GM23338 (cell line): ENCODE data around the gene RUSC1. TPM values are rescaled to one million over a fixed set of nuclear protein-coding genes. Genes with fewer than 3 reads are reported as not detected.

ENCODE experiments used
- ATAC-seq: fragments of 200-7000 bp; cut with Tn5 transposase; 3 replicates; pipeline ENCODE4 v1.9.1; 2020
- DNase-seq: peaks from one replicate; pipeline ENCODE4 v3.0.0-alpha.2; 2015; ENCODE audit warnings: low spot score
- H2AFZ ChIP-seq: fragments of 200-600 bp; sonication (generic); 2 replicates; pipeline ENCODE4 v1.8.0; 2016; ENCODE audit warnings: antibody characterized with exemption, mild to moderate bottlenecking, moderate library complexity
- H3F3A ChIP-seq: fragments of 200-600 bp; sonication (generic); replicated peaks from 2 replicates; pipeline ENCODE4 v1.8.0; 2017; ENCODE audit warnings: antibody characterized with exemption, mixed run types, low read depth
- H3K27ac ChIP-seq: fragments of 200-600 bp; sonication (generic); 2 replicates; pipeline ENCODE4 v1.6.1; 2016; ENCODE audit warnings: low read depth
- H3K27me3 ChIP-seq: fragments of 200-600 bp; sonication (generic); 2 replicates; pipeline ENCODE4 v1.8.0; 2016; ENCODE audit warnings: mild to moderate bottlenecking, mixed run types, moderate library complexity; ENCODE audit not compliant: insufficient read depth
- H3K36me3 ChIP-seq: fragments of 200-600 bp; sonication (generic); 2 replicates; pipeline ENCODE4 v1.8.0; 2016; ENCODE audit warnings: mild to moderate bottlenecking; ENCODE audit not compliant: insufficient read depth
- H3K4me1 ChIP-seq: fragments of 200-600 bp; sonication (generic); 2 replicates; pipeline ENCODE4 v1.8.0; 2016; ENCODE audit warnings: mild to moderate bottlenecking, moderate library complexity; ENCODE audit not compliant: insufficient read depth
- H3K4me2 ChIP-seq: fragments of 200-600 bp; sonication (generic); 2 replicates; pipeline ENCODE4 v1.7.1; 2017; ENCODE audit warnings: mixed run types
- H3K4me3 ChIP-seq: fragments of 200-600 bp; sonication (generic); 2 replicates; pipeline ENCODE4 v1.6.1; 2016; ENCODE audit warnings: mixed run types
- H3K79me2 ChIP-seq: fragments of 200-600 bp; sonication (generic); replicated peaks from 2 replicates; pipeline ENCODE4 v1.8.0; 2017; ENCODE audit warnings: mild to moderate bottlenecking; ENCODE audit not compliant: insufficient read depth
- H3K9me2 ChIP-seq: fragments of 200-600 bp; sonication (generic); 2 replicates; pipeline ENCODE4 v1.8.0; 2017; ENCODE audit not compliant: insufficient read depth
- H4K20me1 ChIP-seq: fragments of 200-600 bp; sonication (generic); replicated peaks from 2 replicates; pipeline ENCODE4 v1.8.0; 2017; ENCODE audit warnings: mild to moderate bottlenecking; ENCODE audit not compliant: insufficient read depth
- H3K27ac Mint-ChIP-seq: 2 replicates; pipeline ENCODE4 v1.8.0; 2020; ENCODE audit warnings: inconsistent platforms, mild to moderate bottlenecking, moderate library complexity, mixed read lengths
- H3K27me3 Mint-ChIP-seq: 3 replicates; pipeline ENCODE4 v1.8.0; 2022; ENCODE audit warnings: low read depth, mild to moderate bottlenecking, moderate library complexity, mixed read lengths, inconsistent platforms; ENCODE audit not compliant: insufficient read depth, poor library complexity
- H3K36me3 Mint-ChIP-seq: 3 replicates; pipeline ENCODE4 v1.8.0; 2021; ENCODE audit warnings: low read depth, mild to moderate bottlenecking, inconsistent platforms, moderate library complexity, mixed read lengths
- H3K4me1 Mint-ChIP-seq: 3 replicates; pipeline ENCODE4 v1.8.0; 2020; ENCODE audit warnings: mild to moderate bottlenecking, inconsistent platforms, mixed read lengths
- H3K4me3 Mint-ChIP-seq: 3 replicates; pipeline ENCODE4 v1.8.0; 2021; ENCODE audit warnings: moderate library complexity, mild to moderate bottlenecking, inconsistent platforms, mixed read lengths
- H3K9me3 Mint-ChIP-seq: 3 replicates; pipeline ENCODE4 v1.8.0; 2020; ENCODE audit warnings: moderate library complexity, mild to moderate bottlenecking, inconsistent platforms, mixed read lengths
- CTCF ChIP-seq, 2 experiments: fragments of 200-600 bp in 1 of 2; sonication (generic) in 1 of 2; conservative IDR thresholded peaks; 2 replicates each; pipeline versions ENCODE4 v1.5.1 to v1.6.1; 2016 to 2017; ENCODE audit warnings: antibody characterized with exemption in 2 of 2, low read depth in 2 of 2, mild to moderate bottlenecking in 2 of 2, moderate library complexity in 1 of 2
- EZH2 ChIP-seq: fragments of 200-600 bp; sonication (generic); IDR thresholded peaks from one replicate; pipeline ENCODE4 v1.8.0; 2017; ENCODE audit warnings: antibody characterized with exemption, mild to moderate bottlenecking, low read depth; ENCODE audit not compliant: unreplicated experiment
- EZH2phosphoT487 ChIP-seq: fragments of 200-600 bp; sonication (generic); IDR thresholded peaks from one replicate; pipeline ENCODE4 v1.8.1; 2018; ENCODE audit warnings: antibody characterized with exemption; ENCODE audit not compliant: unreplicated experiment
- JUNB ChIP-seq: IDR thresholded peaks from one replicate; pipeline ENCODE4 v1.6.1; 2016; ENCODE audit warnings: antibody characterized with exemption; ENCODE audit not compliant: unreplicated experiment
- NANOG ChIP-seq: IDR thresholded peaks from 2 replicates; pipeline ENCODE4 v1.6.1; 2016; ENCODE audit warnings: antibody characterized with exemption, borderline replicate concordance
- POLR2AphosphoS5 ChIP-seq: IDR thresholded peaks from 2 replicates; pipeline ENCODE4 v1.6.1; 2016; ENCODE audit warnings: antibody characterized with exemption, low read depth
- ZNF114 ChIP-seq: fragments of 250-450 bp; sonication (Bioruptor Pico); IDR thresholded peaks from 2 replicates; pipeline ENCODE4 v1.5.0; 2020; ENCODE audit warnings: mild to moderate bottlenecking, moderate library complexity
- ZNF331 ChIP-seq: fragments of 250-450 bp; sonication (Bioruptor Pico); IDR thresholded peaks from 2 replicates; pipeline ENCODE4 v1.5.0; 2020; ENCODE audit warnings: low read depth, mild to moderate bottlenecking, moderate library complexity
- polyA plus RNA-seq: library from polyadenylated mRNA; unstranded; fragments of >200 nt; fragmentation: Nextera tagmentation; extraction: Ambion mirVana; gene quantifications from 2 replicates; pipeline ENCODE4 v1.2.1, GENCODE V29; 2016
- total RNA-seq: library from RNA; depleted of rRNA; stranded (reverse); fragments of >200 nt; shearing (Covaris generic); gene quantifications from 2 replicates; pipeline ENCODE4 v1.2.3, GENCODE V29; 2014
- TF ChIP-seq, protein P1 (sequence below): IDR thresholded peaks from 2 replicates; pipeline ENCODE4 v1.6.1; 2016; ENCODE audit warnings: antibody characterized with exemption
- TF ChIP-seq, protein P2 (sequence below): fragments of 250-450 bp; sonication (Bioruptor Pico); IDR thresholded peaks from 2 replicates; pipeline ENCODE4 v1.5.0; 2020; ENCODE audit warnings: mild to moderate bottlenecking, moderate library complexity

The RUSC1 gene
- total and polyA plus RNA-seq, 2 experiments from 2014 or later, result 53.4 to 87.7 TPM

DNA sequence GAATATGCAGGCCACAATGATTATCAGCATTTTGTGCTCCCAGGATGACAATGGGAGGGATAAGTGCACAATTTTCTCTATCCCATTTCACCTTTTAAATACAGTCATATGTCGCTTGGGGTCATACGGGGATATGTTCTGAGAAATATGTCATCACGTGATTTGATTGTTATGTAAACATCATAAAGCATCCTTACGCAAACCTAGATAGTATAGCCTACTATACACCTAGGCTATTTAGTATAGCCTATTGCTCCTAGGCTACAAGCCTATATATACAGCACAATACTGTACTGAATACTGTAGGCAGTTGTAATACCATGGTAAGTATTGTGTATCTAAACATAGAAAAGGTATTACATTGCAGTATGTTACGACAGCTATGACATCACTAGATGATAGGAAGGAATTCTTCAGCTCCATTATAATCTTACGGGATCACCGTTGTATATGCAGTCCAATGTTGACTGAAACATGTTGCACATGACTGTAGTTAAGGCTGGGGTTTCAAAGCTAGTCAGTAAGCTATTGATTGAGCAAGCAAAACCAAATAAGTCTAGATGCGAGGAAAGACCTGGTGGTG, 18.9 kb downstream of the RUSC1 start:
- Histone ChIP-seq H3K9me2 (no peaks in the 10 kb centered on the region), H3K4me2 (no peak overlapping the region), H3K79me2 (no peaks in the 10 kb centered on the region), H2AFZ (no peak overlapping the region), H3K36me3 (peaks cover 39% of the 10 kb centered on the region), H3K27me3 (no peaks in the 10 kb centered on the region), H3F3A (peaks cover 3% of the 10 kb centered on the region), H4K20me1 (no peaks in the 10 kb centered on the region; the same call in none of the 2 replicates), H3K4me3 (no peak overlapping the region), H3K4me1 (no peaks in the 10 kb centered on the region), H3K27ac (no peak overlapping the region)
- no peak for DNase-seq
- Mint-ChIP-seq H3K4me3 (no peak overlapping the region), H3K4me1 (no peaks in the 10 kb centered on the region), H3K9me3 (no peaks in the 10 kb centered on the region), H3K27me3 (no peaks in the 10 kb centered on the region), H3K36me3 (peaks cover 44% of the 10 kb centered on the region), H3K27ac (no peak overlapping the region)
- TF ChIP-seq JUNB, result no peak
- TF ChIP-seq, protein P1, sequence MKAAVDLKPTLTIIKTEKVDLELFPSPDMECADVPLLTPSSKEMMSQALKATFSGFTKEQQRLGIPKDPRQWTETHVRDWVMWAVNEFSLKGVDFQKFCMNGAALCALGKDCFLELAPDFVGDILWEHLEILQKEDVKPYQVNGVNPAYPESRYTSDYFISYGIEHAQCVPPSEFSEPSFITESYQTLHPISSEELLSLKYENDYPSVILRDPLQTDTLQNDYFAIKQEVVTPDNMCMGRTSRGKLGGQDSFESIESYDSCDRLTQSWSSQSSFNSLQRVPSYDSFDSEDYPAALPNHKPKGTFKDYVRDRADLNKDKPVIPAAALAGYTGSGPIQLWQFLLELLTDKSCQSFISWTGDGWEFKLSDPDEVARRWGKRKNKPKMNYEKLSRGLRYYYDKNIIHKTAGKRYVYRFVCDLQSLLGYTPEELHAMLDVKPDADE, result no peak
- TF ChIP-seq EZH2, result no peak
- TF ChIP-seq, protein P2, sequence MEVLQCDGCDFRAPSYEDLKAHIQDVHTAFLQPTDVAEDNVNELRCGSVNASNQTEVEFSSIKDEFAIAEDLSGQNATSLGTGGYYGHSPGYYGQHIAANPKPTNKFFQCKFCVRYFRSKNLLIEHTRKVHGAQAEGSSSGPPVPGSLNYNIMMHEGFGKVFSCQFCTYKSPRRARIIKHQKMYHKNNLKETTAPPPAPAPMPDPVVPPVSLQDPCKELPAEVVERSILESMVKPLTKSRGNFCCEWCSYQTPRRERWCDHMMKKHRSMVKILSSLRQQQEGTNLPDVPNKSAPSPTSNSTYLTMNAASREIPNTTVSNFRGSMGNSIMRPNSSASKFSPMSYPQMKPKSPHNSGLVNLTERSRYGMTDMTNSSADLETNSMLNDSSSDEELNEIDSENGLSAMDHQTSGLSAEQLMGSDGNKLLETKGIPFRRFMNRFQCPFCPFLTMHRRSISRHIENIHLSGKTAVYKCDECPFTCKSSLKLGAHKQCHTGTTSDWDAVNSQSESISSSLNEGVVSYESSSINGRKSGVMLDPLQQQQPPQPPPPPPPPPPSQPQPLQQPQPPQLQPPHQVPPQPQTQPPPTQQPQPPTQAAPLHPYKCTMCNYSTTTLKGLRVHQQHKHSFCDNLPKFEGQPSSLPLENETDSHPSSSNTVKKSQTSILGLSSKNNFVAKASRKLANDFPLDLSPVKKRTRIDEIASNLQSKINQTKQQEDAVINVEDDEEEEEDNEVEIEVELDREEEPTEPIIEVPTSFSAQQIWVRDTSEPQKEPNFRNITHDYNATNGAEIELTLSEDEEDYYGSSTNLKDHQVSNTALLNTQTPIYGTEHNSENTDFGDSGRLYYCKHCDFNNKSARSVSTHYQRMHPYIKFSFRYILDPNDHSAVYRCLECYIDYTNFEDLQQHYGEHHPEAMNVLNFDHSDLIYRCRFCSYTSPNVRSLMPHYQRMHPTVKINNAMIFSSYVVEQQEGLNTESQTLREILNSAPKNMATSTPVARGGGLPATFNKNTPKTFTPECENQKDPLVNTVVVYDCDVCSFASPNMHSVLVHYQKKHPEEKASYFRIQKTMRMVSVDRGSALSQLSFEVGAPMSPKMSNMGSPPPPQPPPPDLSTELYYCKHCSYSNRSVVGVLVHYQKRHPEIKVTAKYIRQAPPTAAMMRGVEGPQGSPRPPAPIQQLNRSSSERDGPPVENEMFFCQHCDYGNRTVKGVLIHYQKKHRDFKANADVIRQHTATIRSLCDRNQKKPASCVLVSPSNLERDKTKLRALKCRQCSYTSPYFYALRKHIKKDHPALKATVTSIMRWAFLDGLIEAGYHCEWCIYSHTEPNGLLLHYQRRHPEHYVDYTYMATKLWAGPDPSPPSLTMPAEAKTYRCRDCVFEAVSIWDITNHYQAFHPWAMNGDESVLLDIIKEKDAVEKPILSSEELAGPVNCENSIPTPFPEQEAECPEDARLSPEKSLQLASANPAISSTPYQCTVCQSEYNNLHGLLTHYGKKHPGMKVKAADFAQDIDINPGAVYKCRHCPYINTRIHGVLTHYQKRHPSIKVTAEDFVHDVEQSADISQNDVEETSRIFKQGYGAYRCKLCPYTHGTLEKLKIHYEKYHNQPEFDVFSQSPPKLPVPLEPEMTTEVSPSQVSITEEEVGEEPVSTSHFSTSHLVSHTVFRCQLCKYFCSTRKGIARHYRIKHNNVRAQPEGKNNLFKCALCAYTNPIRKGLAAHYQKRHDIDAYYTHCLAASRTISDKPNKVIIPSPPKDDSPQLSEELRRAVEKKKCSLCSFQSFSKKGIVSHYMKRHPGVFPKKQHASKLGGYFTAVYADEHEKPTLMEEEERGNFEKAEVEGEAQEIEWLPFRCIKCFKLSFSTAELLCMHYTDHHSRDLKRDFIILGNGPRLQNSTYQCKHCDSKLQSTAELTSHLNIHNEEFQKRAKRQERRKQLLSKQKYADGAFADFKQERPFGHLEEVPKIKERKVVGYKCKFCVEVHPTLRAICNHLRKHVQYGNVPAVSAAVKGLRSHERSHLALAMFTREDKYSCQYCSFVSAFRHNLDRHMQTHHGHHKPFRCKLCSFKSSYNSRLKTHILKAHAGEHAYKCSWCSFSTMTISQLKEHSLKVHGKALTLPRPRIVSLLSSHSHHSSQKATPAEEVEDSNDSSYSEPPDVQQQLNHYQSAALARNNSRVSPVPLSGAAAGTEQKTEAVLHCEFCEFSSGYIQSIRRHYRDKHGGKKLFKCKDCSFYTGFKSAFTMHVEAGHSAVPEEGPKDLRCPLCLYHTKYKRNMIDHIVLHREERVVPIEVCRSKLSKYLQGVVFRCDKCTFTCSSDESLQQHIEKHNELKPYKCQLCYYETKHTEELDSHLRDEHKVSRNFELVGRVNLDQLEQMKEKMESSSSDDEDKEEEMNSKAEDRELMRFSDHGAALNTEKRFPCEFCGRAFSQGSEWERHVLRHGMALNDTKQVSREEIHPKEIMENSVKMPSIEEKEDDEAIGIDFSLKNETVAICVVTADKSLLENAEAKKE, result no peak
- TF ChIP-seq CTCF (conservative IDR thresholded peaks at IDR 0.05; ENCODE audit: low read depth in 2 of 2), result no peak
- no peak for TF ChIP-seq ZNF331 (CRISPR knock-in tag)
- no peak for TF ChIP-seq NANOG
- TF ChIP-seq ZNF114 (CRISPR knock-in tag), result no peak
- no peak for TF ChIP-seq EZH2phosphoT487
- TF ChIP-seq POLR2AphosphoS5, result no peak
- no peak for ATAC-seq
